Measurements from ENCODE around the gene ATP9B. TPM values are rescaled to one million over a fixed set of nuclear protein-coding genes. Genes with fewer than 3 reads are reported as not detected.
"Not testable (repeated sequence)": the region's sequence is repeated elsewhere in the genome, so short reads cannot be mapped to it uniquely, and the experiment has no call there.

The ATP9B gene
- total RNA-seq, 1 donor from 2014 or later = 19.4 TPM

DNA sequence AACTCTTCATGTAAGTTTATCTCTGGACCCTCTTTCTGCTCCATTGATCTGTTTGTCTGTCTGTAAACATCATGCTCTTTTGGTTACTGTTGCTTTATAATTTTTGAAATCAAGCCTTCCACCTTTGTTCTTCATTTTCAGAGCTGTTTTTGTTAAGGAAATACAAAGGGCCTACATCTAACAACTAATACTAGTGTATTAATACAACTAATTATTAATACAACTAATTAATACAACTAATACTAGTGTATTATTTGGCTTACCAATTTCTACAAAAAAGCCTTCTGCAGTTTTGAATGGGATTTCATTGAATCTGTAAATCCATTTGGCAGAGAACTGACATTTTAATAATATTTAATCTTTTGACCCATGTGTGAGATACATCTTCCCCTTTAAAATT lies 66.7 kb downstream of the ATP9B start:
- DNase-seq (ENCODE audit: low read depth, low spot score) = no peak

DNA sequence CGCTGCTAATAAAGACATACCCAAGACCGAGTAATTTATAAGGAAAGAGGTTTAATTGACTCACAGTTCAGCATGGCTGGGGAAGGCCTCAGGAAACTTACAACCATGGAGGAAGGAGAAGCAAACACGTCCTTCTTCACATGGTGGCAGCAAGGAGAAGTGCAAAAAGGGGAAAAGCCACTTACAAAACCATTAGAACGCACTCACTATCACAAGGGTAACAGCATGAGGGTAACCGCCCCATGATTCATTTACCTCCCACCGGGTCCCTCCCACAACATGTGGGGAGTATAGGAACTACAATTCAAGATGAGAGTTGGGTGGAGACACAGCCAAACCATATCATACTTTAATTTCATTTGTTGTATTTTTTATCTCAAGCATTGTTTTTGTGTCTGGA lies 67.5 kb downstream of the ATP9B start:
- no peak for DNase-seq (ENCODE audit: low read depth, low spot score)

DNA sequence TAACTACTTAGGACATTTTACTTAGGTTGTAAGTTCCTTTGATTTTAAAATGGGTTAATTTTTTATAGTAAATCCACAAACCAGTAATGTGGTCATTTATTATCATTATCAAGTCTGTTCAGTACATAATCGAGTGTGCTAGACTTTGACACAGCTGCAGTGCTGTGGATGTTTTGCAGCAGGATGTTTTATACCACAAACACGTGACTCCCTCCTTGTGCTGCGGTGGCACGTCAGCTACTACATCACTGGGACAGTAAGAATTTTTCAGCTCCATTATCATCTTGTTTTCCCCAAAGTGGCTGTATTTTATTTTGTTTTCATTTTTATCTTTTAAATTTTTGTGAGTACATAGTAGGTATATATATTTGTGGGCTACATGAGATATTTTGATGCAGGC lies 70.0 kb downstream of the ATP9B start:
- no peak for DNase-seq (ENCODE audit: low read depth, low spot score)

DNA sequence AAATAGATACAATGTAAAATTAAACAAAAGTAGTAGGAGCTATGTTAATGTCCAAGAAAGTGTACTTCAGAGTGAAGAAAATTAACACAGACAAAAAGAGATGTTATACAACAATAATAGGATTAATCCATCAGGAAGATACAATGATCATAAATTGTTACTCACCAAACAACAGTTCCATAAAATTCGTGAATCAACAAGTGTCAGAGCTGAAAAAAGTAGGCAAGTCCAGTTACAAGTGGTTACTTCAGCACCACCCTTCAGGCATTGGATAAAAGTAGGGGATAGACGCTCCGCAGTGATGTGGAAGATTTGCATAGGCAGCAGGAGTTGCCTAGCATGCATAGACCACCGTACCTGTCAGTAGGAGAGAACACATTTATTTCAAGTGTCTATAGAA lies 77.8 kb downstream of the ATP9B start:
- no peak for DNase-seq (ENCODE audit: low read depth, low spot score)

DNA sequence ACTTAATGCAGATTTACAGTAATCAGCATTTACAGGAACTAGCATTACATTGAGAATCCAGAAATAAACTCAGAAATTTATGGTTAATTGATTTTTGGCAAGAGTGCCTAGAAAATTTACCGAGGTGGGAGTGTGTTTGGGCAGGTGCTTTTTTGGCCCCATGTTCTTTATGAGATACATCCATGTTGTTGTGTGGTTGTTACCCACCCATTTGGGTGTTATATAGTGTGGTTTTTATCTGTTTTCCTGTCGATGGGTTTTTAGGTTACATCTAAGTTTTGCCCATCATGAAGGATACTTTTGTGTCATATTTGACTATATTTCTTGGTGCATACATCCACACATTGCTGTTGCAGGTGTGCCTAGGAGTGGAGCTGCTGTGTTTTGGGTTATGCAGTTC lies 82.0 kb downstream of the ATP9B start:
- DNase-seq (ENCODE audit: low read depth, low spot score) = no peak

DNA sequence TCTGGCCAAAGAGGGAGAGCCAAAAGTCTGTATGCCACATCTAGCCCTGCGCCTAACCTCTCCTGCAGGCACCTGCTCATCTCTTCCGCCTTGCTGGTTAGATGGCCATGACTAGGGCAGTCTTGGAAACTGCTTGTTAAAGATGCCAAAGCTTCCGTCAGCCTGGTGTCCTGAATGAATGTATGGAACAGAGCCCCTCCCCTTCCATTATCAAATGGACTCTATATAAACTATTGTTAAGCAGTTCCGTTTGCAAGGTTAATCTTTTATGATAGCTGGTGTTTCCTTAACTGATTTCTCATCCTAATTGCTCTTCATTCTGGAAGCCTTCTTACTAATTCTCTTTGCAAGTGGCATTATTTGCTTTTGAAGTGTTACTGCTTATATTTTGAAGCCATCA lies 87.1 kb downstream of the ATP9B start:
- no peak for DNase-seq (ENCODE audit: low read depth, low spot score)

DNA sequence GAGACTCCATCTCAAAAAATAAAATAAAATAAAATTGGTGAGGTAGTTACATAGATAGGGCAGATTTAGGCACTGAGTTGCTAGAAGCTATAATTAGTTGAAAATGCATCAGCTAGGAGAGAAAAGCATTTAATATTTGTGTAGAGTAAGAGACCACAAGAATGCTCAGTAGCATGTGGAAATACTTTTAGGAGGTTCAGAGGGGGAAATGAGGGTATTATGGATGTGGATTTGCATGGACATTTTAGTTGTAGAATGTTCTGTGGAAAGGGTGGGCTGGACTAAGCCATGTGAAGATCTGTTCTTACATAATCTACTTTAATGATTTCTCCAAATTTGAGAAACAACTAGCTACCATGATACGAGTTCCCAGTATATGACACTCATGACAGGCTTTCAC lies 95.5 kb downstream of the ATP9B start:
- no peak for DNase-seq (ENCODE audit: low read depth, low spot score)

DNA sequence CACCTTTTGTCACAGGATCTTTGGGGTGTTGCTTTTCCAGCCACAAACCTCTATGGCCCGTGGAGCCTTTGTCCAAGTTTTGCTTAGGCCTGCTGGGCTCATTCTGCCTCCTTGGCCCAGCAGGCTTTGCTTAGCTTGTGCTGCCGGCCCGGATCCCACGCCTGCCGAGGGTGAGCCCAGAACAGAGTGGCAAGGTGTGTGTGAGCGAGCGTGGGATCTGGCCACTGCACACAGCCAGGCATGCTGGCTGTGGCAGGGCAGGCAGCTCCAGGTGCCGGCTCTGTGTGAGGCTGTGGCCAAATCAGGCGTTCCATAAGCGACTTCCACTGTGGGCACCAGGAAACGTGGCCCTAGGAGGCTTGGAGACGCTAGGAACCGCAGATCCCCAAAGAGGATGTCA lies 97.5 kb downstream of the ATP9B start:
- DNase-seq (ENCODE audit: low read depth, low spot score) = no peak

DNA sequence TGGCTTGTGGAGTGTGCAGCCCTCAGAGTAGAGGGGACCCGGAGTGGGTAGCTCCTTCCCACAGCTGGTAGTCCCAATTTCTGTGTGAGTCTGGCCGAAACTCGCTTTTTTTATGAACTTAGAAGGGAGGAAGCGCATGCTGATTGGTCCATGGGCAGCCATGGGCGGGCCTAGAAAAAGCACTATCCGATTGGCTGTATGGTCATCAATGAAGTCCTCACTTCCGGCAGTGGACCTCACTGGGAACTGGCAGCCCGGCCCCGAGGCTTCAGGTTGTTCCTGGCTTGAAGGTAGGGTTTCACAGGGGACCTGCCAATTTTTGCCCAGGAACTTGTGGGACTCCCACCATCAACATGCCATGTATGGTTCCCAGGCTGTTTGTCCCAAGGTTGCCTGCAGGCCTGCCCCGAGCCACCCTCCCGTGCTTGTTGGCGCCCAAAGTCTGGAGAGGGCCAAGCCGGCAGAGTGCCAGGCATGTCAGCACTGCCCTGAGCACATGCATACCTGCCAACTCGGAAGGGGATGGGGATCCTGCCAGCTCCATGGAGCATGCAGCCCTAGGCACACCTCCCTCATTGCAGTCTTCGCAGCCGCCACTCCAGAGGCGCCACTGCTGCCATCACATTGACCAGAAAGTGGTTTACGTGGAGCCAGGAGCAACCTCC lies 98.5 kb downstream of the ATP9B start:
- no peak for DNase-seq (ENCODE audit: low read depth, low spot score)

DNA sequence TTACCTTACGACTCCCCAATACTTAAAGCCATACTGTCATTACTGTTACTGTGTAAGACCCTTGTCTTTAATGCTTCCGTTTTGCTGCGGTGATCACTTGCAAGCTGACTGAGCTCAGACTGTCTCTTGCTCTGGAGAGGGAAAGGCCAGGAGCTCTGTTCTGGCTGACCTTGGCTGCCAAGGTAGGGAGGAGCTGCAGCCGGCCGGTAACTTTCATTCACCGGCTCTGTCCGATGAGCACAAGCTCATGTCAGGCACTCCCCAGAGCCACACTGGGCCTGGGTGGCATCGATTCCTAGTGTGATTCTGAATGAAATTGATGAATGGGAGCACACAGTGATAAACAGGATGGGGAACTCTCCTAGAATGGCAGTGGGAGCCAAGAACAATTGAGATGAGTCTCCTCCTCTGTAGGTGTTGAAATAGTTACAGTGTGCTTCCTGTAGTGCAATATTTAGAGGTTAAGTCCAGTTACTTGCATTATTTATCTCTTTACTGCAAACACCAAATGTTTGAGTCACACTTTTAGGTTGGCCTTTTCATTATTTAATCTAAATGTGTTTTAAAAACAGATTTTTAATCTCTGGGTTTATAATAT lies 100.9 kb downstream of the ATP9B start:
- no peak for DNase-seq (ENCODE audit: low read depth, low spot score)

DNA sequence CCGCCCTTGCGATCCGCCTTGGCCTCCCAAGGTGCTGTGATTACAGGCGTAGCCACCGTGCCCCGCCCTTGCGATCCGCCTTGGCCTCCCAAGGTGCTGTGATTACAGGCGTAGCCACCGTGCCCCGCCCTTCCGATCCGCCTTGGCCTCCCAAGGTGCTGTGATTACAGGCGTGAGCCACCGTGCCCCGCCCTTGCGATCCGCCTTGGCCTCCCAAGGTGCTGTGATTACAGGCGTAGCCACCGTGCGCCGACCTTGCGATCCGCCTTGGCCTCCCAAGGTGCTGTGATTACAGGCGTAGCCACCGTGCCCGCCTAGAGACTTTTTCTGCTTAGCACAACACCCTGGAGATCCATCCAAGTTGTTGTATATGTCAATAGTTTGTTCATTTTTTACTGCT lies 103.1 kb downstream of the ATP9B start:
- DNase-seq (ENCODE audit: low read depth, low spot score) = not testable (repeated sequence)

DNA sequence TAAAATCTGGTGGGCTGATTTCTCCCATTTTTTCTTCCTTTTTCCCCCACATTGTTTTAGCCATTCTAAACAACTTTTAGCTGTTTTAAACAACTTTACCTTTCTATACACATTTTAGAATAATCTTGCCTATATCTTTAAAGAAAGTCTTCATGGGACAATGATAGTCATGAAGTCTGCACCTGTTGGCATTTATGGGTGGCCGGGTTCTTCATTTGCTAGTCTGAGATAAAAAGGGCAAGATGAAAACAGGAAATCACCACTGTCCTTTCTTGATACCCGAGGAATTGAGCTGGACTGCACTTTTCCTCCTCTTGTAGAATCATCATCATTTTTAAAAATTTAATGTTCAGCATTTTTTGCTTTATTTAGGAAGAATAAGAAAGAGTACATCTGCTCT lies 104.5 kb downstream of the ATP9B start:
- DNase-seq (ENCODE audit: low read depth, low spot score) = no peak

DNA sequence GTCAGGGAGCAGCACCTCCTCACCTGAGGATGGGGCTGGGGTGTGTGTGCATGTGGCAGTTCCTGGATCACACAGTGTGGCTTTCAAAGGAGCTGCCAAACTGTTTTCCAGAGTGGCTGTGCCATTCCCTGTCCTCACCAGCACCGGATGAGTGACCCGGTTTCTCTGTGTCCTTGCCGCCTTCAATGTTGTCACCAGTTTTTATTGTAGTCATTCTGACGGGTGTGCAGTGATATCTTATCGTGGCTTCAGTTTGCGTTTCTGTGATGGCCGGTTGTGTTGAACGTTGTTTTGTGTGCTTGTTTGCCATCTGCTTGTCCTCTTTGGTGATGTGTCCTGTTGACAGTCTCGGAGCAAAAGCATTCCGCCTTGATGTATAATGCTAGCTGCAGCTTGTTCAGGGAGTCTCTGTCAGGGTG lies 108.9 kb downstream of the ATP9B start:
- no peak for DNase-seq (ENCODE audit: low read depth, low spot score)

DNA sequence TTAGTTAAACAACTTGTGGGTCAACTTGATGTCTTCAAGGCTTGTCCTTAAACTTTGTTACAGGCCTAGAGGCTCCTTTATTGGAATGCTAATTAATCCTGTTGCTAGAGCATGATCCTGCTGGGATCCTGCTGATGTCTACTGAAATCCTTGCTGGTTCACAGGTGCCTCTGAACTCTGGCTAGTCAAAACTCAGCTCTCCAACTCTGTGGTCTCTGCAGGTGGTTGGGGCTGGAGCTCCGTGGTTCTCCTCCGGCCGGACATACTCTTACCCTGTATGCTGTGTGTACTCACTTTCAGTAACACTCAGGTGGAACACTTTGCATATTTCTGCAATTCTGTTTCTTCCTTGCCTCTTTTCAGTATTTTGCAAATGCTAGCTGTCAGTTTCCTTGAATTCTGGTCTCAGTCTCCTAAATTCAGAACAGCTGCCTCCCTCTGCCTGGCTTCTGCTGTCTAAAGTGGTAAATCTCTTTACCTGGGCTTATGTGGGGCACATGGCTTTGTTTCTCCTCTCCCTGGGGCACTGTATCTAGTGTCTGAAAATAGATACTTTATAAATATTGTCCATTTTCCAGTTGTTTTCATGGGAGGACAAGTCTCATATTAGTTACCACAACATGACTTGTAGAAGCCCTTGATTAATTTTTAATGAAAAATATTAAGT lies 113.0 kb downstream of the ATP9B start:
- DNase-seq (ENCODE audit: low read depth, low spot score) = no peak

DNA sequence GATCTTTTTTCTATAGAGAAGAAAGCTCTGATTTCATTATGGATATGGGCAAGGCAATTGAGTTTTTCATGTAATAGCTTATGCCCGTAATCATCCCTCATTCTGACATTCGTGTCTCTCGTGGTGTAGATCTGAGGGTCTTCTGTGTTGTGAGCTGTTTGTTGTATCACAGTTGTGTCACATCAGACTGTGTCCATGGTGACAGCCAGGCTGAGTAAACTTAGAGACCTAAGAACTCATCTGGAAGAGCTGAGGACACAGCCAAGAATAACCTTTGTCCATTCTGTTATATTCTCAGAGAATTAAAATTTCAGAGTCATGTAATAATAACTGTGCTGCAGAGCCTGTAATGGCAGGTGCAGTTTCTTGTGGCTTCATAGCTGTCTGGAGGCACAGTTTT lies 116.5 kb downstream of the ATP9B start:
- no peak for DNase-seq (ENCODE audit: low read depth, low spot score)

DNA sequence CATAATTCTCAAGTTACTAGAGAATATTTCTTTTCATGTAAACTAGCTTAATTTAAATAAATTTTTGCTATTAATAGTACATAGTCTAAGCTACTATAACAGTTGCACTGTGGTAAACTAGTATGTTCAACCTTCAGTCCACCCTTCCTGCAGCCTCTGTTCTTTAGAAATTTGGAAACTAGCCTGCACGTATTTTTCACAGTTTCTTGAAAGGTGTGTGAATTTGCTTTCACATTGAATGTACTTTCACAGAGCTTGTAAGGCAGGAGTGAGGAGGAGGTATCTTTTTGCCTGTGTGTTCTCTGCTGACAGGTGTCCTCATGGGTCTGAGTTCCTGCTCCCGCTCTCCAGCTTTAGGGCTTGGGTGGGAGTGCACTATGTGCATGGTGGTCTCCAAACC lies 117.5 kb downstream of the ATP9B start:
- DNase-seq (ENCODE audit: low read depth, low spot score) = no peak

DNA sequence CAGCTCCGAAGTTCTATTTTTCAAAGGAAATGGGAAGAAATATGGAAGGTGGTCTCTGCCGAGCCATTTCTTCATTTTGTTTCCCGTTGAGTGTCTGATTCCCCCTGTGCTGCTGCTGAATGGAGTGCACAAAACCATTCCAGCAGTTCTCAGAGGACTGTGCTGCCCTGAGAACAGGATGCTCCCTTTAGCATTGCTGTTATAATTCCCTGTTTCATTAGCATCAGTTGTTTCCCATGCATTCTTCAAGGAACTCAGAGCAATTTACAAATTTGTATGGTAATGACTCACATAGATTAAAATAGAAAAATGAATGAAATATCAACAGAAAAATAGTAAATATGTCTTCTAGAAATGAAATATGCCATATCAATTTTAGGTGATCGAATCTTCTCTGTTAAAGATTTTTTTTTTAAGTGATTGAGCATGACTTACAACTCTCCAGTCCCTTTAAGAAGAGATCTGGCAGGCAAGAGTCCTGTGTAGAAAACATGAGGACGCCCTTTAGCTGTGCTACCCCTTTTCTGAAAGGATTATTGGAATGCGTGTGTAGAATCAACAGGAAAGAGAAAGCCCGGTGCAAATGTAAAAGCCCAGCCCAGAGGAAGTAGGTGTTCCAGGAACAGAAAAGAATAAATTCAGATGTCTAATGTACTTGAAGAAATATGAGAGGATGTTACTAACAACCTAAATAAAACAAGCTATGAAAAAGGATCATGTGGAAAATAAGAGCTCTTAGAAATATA lies 118.5 kb downstream of the ATP9B start:
- DNase-seq (ENCODE audit: low read depth, low spot score) = no peak

DNA sequence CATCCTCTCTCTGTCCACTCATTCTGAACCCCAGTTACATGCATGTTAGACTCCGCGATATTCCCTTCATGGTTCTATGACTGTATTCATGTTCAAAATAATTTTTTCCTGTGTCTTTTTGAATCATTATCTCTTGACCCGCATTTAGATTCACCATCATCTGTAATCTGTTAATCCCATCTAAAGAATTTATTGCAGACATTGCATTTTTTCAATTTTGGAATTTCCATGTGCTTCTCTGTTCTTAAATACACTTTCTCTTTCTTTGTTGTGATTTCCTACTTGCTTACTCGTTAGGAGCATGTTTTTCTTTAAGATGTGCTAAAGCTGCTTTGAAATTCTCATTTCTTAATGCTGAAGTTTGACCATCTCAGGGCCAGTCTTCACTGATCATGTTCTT lies 122.2 kb downstream of the ATP9B start:
- DNase-seq (ENCODE audit: low read depth, low spot score) = no peak

DNA sequence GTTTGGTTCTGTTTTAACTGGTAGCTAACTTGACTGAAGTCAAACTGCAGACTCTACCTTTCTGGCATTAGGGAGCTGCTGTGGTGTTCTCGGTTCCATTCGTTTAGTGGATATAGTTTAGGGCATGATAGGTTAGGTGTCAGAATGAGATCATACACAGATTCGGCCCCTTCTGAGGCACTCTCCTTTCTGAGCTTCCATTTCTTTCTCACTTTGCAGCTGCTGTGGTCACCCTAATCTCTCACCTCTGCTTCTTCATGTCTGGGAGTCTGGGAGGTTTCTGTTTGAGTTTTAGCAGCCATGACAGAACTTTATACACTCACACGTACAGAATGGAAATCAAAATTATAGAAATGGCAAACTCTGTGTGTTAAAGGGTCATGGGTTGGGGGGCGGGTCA lies 122.8 kb downstream of the ATP9B start:
- DNase-seq (ENCODE audit: low read depth, low spot score) = no peak

DNA sequence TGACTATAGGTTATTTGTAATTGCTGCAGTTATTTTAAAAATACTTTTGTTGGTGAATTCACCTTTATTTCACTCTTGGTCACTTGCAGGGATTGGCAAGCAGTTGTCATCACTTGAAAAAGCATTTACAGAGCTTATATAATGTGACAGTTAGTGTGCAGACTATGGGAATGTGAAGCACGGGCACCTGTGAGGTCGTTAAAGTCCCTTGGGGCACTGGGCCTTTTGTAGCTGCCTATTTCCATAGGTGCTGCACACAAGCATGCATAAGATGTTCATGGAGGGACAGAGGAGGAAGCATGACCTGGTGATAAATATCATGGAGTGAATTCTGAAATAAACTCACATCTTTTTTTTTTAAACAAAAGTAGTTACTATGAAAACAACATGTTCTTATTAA lies 124.6 kb downstream of the ATP9B start:
- DNase-seq (ENCODE audit: low read depth, low spot score) = no peak

DNA sequence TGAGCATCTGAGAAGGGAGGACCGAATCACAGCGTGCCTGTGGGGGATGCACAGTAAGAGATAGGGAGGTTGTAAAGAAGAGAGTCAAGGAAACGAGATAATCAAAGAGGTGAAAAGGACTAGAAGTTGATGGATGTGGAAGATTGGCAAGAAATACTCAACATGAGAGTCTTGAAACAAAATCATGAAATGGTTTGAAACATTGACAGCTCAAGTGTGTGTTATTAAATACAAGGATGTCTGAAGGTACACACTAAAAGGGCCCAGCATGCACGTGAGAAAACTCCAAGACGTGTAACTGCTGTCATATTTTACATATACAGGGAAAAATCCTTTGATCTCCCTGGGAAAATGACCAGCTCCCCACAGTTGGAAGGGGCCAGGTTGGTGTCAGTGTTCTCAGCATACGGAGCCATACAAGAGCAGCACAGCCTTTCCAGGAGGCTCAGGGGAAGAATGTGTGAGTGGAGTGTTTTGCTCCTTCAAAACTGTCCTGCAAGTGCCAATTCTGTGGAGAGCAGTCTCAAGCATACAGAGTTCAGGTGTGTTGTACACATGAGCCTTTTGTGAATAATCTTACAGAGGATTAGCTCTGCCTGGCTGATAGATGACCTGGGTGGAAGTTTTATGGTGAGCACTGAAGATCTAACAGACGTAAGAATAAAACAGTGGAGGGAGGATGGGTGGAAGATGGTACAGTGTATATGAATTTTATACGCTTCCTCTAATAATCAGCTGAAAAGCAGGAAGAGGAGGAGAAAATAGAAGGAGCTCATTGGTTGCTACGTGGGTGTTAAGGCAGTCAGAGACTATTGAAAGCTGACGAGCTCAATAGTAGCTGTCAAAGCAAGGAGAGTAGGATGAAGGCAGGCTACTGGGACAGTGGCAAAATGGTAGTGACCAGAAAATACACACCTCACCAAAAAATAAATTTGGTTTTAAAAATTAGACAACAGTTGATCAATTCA lies 126.8 kb downstream of the ATP9B start:
- DNase-seq (ENCODE audit: low read depth, low spot score) = no peak
